B cell (primary cell): Measurements from ENCODE around the gene LRP11. TPM values are rescaled to one million over a fixed set of nuclear protein-coding genes. Genes with fewer than 3 reads are reported as not detected.
"Not testable (repeated sequence)": the region's sequence is repeated elsewhere in the genome, so short reads cannot be mapped to it uniquely, and the experiment has no call there.

Source experiments
- ATAC-seq: fragments of 200-7000 bp; cut with Tn5 transposase; one replicate; pipeline ENCODE4 v1.10.0; 2021; ENCODE audit warnings: low read depth, mild to moderate bottlenecking, moderate number of reproducible peaks, moderate library complexity
- CTCF ChIA-PET: fragments of 350-600 bp; sonication (Branson Sonifier 250); formaldehyde crosslinking; loops from one replicate; lab custom pipeline; 2021; ENCODE audit warnings: antibody characterized with exemption, inconsistent platforms; lab: Charles Lee
- POLR2A ChIA-PET: fragments of 350-600 bp; sonication (Branson Sonifier 250); formaldehyde crosslinking; loops from one replicate; lab custom pipeline; 2021; ENCODE audit warnings: antibody characterized with exemption; lab: Charles Lee
- DNase-seq: peaks from one replicate; pipeline ENCODE4 v3.0.0; 2013
- H2AFZ ChIP-seq: 2 replicates; pipeline ENCODE4 v1.6.1; 2012; ENCODE audit warnings: mild to moderate bottlenecking, low read depth, low read length; ENCODE audit not compliant: insufficient read depth, poor library complexity, severe bottlenecking
- H3K27ac ChIP-seq, 2 donors: 1 replicate in 1 of 2; 2 replicates in 1 of 2; pipeline ENCODE4 v1.5.1; 2012 to 2013; ENCODE audit warnings: low read length in 2 of 2, mild to moderate bottlenecking in 2 of 2, moderate library complexity in 1 of 2
- H3K27me3 ChIP-seq, 4 experiments: fragments of 200-600 bp in 1 of 4; sonication (generic) in 1 of 4; replicated peaks in 1 of 4; 1 replicate in 2 of 4; 2 replicates in 2 of 4; pipeline versions ENCODE4 v1.6.1 to v1.7.0; 2013 to 2016; ENCODE audit warnings: low read length in 3 of 4, mild to moderate bottlenecking in 2 of 4, mixed read lengths in 1 of 4, moderate library complexity in 1 of 4; ENCODE audit not compliant: insufficient read depth in 4 of 4, control insufficient read depth in 3 of 4; ENCODE audit errors: control extremely low read depth in 1 of 4
- H3K36me3 ChIP-seq, 2 experiments: replicated peaks in 1 of 2; 1 replicate in 1 of 2; 2 replicates in 1 of 2; pipeline versions ENCODE4 v1.6.1 to v1.7.1; 2013; ENCODE audit warnings: low read length in 1 of 2; ENCODE audit not compliant: insufficient read depth in 2 of 2, control insufficient read depth in 1 of 2; ENCODE audit errors: control extremely low read depth in 1 of 2, extremely low read depth in 1 of 2
- H3K4me1 ChIP-seq, 2 donors: fragments of 200-600 bp in 1 of 2; sonication (generic) in 1 of 2; 1 replicate in 1 of 2; 2 replicates in 1 of 2; pipeline versions ENCODE4 v1.5.1 to v1.6.1; 2013 to 2017; ENCODE audit warnings: low read length in 2 of 2; ENCODE audit not compliant: control insufficient read depth in 2 of 2, insufficient read depth in 2 of 2
- H3K4me2 ChIP-seq: replicated peaks from 2 replicates; pipeline ENCODE3; 2012; ENCODE audit warnings: mild to moderate bottlenecking, low read depth, low read length; ENCODE audit not compliant: poor library complexity, severe bottlenecking
- H3K4me3 ChIP-seq, 5 experiments: fragments of 200-600 bp in 1 of 5; sonication (generic) in 1 of 5; 1 replicate in 3 of 5; 2 replicates in 2 of 5; pipeline versions ENCODE4 v1.5.1 to v1.7.0; 2011 to 2016; ENCODE audit warnings: low read length in 4 of 5, mild to moderate bottlenecking in 4 of 5, low read depth in 2 of 5, control low read depth in 1 of 5, moderate library complexity in 1 of 5; ENCODE audit not compliant: insufficient read depth in 1 of 5; ENCODE audit errors: control extremely low read depth in 1 of 5, extremely low read depth in 1 of 5
- H3K79me2 ChIP-seq: fragments of 200-600 bp; sonication (generic); one replicate; pipeline ENCODE4 v1.6.0; 2016; ENCODE audit warnings: low read length; ENCODE audit not compliant: control insufficient read depth, insufficient read depth
- H3K9ac ChIP-seq: fragments of 200-600 bp; sonication (generic); 2 replicates; pipeline ENCODE4 v1.6.1; 2017; ENCODE audit warnings: mild to moderate bottlenecking, low read length, moderate library complexity
- H3K9me3 ChIP-seq, 3 donors: one replicate each; pipeline versions ENCODE4 v1.6.1 to v1.7.1; 2013; ENCODE audit warnings: low read length in 2 of 3; ENCODE audit not compliant: control insufficient read depth in 2 of 3, insufficient read depth in 1 of 3; ENCODE audit errors: control extremely low read depth in 1 of 3
- H4K20me1 ChIP-seq: 2 replicates; pipeline ENCODE4 v1.6.0; 2012; ENCODE audit warnings: mild to moderate bottlenecking, low read length; ENCODE audit not compliant: insufficient read depth, control insufficient read depth, poor library complexity, severe bottlenecking
- H3K27ac Mint-ChIP-seq: one replicate; pipeline ENCODE4 v1.8.0; 2021; ENCODE audit warnings: mixed read lengths
- H3K27me3 Mint-ChIP-seq: one replicate; pipeline ENCODE4 v1.8.0; 2021; ENCODE audit warnings: mixed read lengths
- H3K4me1 Mint-ChIP-seq: one replicate; pipeline ENCODE4 v1.8.0; 2021; ENCODE audit warnings: mixed read lengths
- H3K4me3 Mint-ChIP-seq: one replicate; pipeline ENCODE4 v1.8.0; 2021; ENCODE audit warnings: mixed read lengths
- H3K9me3 Mint-ChIP-seq: one replicate; pipeline ENCODE4 v1.8.0; 2022; ENCODE audit warnings: mixed read lengths; ENCODE audit not compliant: insufficient read depth
- EZH2 ChIP-seq: IDR thresholded peaks from 2 replicates; pipeline ENCODE4 v1.6.1; 2012; ENCODE audit warnings: borderline replicate concordance, low read depth, mild to moderate bottlenecking, moderate library complexity, low read length; ENCODE audit not compliant: insufficient read depth, poor library complexity, severe bottlenecking
- WGBS: methylation state at CpG from one replicate; pipeline ENCODE4 v1.1.5; 2013; ENCODE audit warnings: missing lambda C conversion rate; ENCODE audit not compliant: insufficient coverage; 5-methylcytosine and 5-hydroxymethylcytosine counted together
- intact Hi-C: fragments of 100-400 bp; cut with micrococcal nuclease; formaldehyde crosslinking; loops from one replicate; pipeline ENCODE4 v1.10.0; 2022
- polyA plus RNA-seq: library from polyadenylated mRNA; depleted of rRNA; stranded (reverse); fragments of >200 nt; gene quantifications from 2 replicates; pipeline ENCODE4 v1.2.3, GENCODE V29; 2012
- total RNA-seq, 2 donors: library from RNA; stranded (reverse); fragments of 120-200 nt in 1 of 2; gene quantifications; 1 replicate in 1 of 2; 2 replicates in 1 of 2; pipeline versions ENCODE4 v1.2.3 to v1.2.4, GENCODE V29; 2013 to 2022
- TF ChIP-seq, protein P1 (sequence below): fragments of 200-600 bp; IDR thresholded peaks from one replicate; pipeline ENCODE4 v1.8.0; 2022; ENCODE audit warnings: antibody characterized with exemption, mild to moderate bottlenecking

Gene LRP11
- total and polyA plus RNA-seq, 2 donors (not counting 1 experiment from before 2014, with no cell fraction given), result 0.34 to 1.2 TPM

DNA sequence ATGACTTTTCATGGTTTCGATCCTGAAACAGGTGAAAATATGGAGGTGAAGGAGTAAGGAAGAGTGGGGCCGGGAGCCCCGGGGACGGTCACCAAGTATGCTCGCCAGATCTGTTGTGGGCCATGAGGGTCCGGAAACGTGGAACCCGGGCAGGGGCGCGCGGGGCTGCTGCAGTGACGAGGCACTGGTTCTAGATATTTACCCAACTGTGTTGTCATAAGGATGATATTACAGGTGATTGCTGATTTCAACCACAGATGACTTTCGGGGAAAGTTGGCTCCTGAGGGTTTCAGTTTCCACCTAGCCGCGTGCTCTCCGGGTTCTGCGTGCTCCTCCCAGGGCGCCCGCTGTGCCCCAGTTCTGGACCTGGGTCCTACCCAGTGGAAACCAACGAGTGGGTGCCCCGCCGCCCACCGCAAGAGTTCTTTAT lies 46.6 kb upstream of the LRP11 start:
- H3K4me2 ChIP-seq, result no peak overlapping the region
- peaks cover 0 to 17% (median under 1%) of the 10 kb centered on the region in 4 experiments for H3K27me3 ChIP-seq
- H3K9me3 Mint-ChIP-seq, result peaks cover 8% of the 10 kb centered on the region
- H3K9me3 ChIP-seq, result peaks cover 0 to 24% (median 8%) of the 10 kb centered on the region in 3 donors
- H3K79me2 ChIP-seq, result no peaks in the 10 kb centered on the region
- no peak overlapping the region for H3K4me3 Mint-ChIP-seq
- no peaks in the 10 kb centered on the region for H3K4me1 ChIP-seq
- DNase-seq (no peak), ATAC-seq (no peak)
- no peak overlapping the region for H3K27ac ChIP-seq
- intact Hi-C loops, result no loop called here
- H3K27ac Mint-ChIP-seq, result no peak overlapping the region
- no peaks in the 10 kb centered on the region for H4K20me1 ChIP-seq
- H3K27me3 Mint-ChIP-seq, result peaks cover 32% of the 10 kb centered on the region
- H3K36me3 ChIP-seq, result no peaks in the 10 kb centered on the region
- whole genome bisulfite sequencing, result 95% methylated on average over 22 of the region's 23 CpGs
- ChIA-PET POLR2A (no interaction called here), CTCF (no interaction called here)
- H3K9ac ChIP-seq, result no peak overlapping the region
- no peak overlapping the region for H3K4me3 ChIP-seq
- TF ChIP-seq, protein P1, sequence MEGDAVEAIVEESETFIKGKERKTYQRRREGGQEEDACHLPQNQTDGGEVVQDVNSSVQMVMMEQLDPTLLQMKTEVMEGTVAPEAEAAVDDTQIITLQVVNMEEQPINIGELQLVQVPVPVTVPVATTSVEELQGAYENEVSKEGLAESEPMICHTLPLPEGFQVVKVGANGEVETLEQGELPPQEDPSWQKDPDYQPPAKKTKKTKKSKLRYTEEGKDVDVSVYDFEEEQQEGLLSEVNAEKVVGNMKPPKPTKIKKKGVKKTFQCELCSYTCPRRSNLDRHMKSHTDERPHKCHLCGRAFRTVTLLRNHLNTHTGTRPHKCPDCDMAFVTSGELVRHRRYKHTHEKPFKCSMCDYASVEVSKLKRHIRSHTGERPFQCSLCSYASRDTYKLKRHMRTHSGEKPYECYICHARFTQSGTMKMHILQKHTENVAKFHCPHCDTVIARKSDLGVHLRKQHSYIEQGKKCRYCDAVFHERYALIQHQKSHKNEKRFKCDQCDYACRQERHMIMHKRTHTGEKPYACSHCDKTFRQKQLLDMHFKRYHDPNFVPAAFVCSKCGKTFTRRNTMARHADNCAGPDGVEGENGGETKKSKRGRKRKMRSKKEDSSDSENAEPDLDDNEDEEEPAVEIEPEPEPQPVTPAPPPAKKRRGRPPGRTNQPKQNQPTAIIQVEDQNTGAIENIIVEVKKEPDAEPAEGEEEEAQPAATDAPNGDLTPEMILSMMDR, result no peak
- TF ChIP-seq EZH2, result no peak
- H2AFZ ChIP-seq, result no peak overlapping the region
- H3K4me1 Mint-ChIP-seq, result no peaks in the 10 kb centered on the region

DNA sequence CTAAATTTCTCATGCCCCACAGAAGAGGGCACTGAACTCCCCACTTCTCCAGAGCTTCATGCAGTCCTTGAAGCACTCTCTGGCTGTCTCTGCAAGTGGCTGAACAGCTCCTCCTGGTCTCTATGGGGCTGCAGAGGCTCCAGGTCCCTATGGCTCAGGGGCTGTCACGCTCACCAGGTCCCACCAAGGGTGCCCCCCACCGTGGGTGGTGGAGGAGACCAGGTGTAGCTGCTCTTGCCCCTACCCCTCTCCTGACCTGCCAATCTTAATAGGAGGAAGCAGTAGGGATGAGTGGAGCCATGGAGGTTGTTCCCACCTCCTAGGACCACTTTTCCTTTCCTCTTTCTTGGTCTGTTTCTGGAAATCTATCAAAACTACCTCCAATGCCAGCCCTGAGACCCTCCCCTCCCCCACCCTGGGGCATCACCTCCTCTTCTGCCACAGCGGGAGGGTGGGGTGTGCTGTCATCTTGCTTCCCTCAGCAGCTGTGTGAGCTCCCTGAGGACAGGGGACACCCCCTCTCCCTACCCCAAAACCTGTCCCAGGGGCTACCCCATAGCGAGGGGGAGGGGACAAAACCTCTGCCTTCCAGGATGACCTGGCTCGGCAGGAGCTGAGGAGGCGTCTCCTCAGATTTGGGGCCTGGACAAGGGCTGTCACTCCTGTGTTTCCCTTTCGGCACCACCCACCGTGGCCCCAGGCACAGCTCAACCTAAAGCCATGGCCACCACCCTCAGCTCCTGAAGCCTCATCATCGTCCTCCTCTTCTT lies 45.7 kb upstream of the LRP11 start:
- H3K4me1 ChIP-seq, result no peaks in the 10 kb centered on the region
- H4K20me1 ChIP-seq, result no peaks in the 10 kb centered on the region
- ChIA-PET CTCF (no interaction called here), POLR2A (no interaction called here)
- Mint-ChIP-seq H3K27ac (no peak overlapping the region), H3K27me3 (peaks cover 32% of the 10 kb centered on the region), H3K9me3 (peaks cover 8% of the 10 kb centered on the region), H3K4me1 (no peaks in the 10 kb centered on the region), H3K4me3 (no peak overlapping the region)
- no peak overlapping the region for H3K4me2 ChIP-seq
- no peak overlapping the region for H3K27ac ChIP-seq
- no peak for ATAC-seq
- no peak for DNase-seq
- H2AFZ ChIP-seq, result no peak overlapping the region
- H3K4me3 ChIP-seq, result no peak overlapping the region
- WGBS, result 98% methylated on average over 4 of the region's 9 CpGs
- no peak for TF ChIP-seq EZH2
- TF ChIP-seq, protein P1, result no peak
- peaks cover 0 to 24% (median 8%) of the 10 kb centered on the region in 3 donors for H3K9me3 ChIP-seq
- no peaks in the 10 kb centered on the region for H3K79me2 ChIP-seq
- H3K36me3 ChIP-seq, result no peaks in the 10 kb centered on the region
- no peak overlapping the region for H3K9ac ChIP-seq
- H3K27me3 ChIP-seq, result peaks cover 0 to 18% (median under 1%) of the 10 kb centered on the region in 4 experiments
- intact Hi-C loops, result no loop called here

DNA sequence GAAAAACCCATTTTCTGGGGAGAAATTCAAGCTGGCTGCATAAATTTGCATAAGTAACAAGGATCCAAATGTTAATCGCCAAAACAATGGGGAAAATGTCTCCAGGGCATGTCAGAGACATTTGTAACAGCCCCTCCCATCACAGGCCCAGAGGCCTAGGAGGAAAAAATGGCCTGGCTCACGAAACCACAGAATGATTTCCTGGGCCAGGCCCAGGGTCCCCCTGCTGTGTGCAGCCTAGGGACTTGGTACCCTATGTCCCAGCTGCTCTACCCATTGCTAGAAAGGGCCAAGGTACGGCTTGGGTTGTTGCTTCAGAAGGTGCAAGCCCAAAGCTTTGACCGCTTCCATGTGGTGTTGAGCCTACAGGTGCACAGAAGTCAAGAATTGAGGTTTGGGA lies 44.3 kb upstream of the LRP11 start:
- H3K4me3 ChIP-seq, H3K36me3 ChIP-seq, DNase-seq, H3K4me1 Mint-ChIP-seq, ATAC-seq, intact Hi-C loops, H4K20me1 ChIP-seq, H3K4me2 ChIP-seq, H3K27ac ChIP-seq, H3K79me2 ChIP-seq, POLR2A ChIA-PET, CTCF ChIA-PET, H3K4me1 ChIP-seq, H3K4me3 Mint-ChIP-seq, H3K9me3 Mint-ChIP-seq, H2AFZ ChIP-seq, H3K27ac Mint-ChIP-seq, H3K9ac ChIP-seq: not testable (repeated sequence)
- peaks cover 24% of the 10 kb centered on the region for H3K27me3 Mint-ChIP-seq
- H3K27me3 ChIP-seq, result peaks cover 0 to 19% (median under 1%) of the 10 kb centered on the region in 4 experiments
- WGBS, result 87% methylated on average over 3 of the region's 4 CpGs
- peaks cover 0 to 24% (median 8%) of the 10 kb centered on the region in 3 donors for H3K9me3 ChIP-seq
